Neuronal stem cell (in vitro differentiated cells): Measurements from ENCODE around the gene LRRTM4.

Experiments
- DNase-seq: peaks from one replicate; pipeline ENCODE4 v3.0.0-alpha.2; 2013; ENCODE audit warnings: low spot score
- H2AFZ ChIP-seq: one replicate; pipeline ENCODE4 v1.6.1; 2013; ENCODE audit warnings: mild to moderate bottlenecking, low read length, inconsistent platforms
- H2AK5ac ChIP-seq: 2 replicates; pipeline ENCODE4 v1.6.1; 2013; ENCODE audit warnings: low read depth, mild to moderate bottlenecking, inconsistent platforms, low read length, moderate library complexity, mixed read lengths
- H2BK120ac ChIP-seq: 2 replicates; pipeline ENCODE4 v1.6.1; 2013; ENCODE audit warnings: low read depth, mild to moderate bottlenecking, inconsistent platforms, low read length, moderate library complexity, mixed read lengths
- H2BK12ac ChIP-seq: one replicate; pipeline ENCODE4 v1.6.1; 2013; ENCODE audit warnings: low read length, inconsistent platforms
- H2BK15ac ChIP-seq: 2 replicates; pipeline ENCODE4 v1.6.1; 2013; ENCODE audit warnings: mild to moderate bottlenecking, low read length, inconsistent platforms, mixed read lengths
- H2BK5ac ChIP-seq: one replicate; pipeline ENCODE4 v1.6.1; 2013; ENCODE audit warnings: inconsistent platforms, mild to moderate bottlenecking, low read length, moderate library complexity
- H3K14ac ChIP-seq: one replicate; pipeline ENCODE4 v1.6.1; 2013; ENCODE audit warnings: low read length, inconsistent platforms
- H3K18ac ChIP-seq: 2 replicates; pipeline ENCODE4 v1.6.1; 2013; ENCODE audit warnings: low read length, inconsistent platforms
- H3K23ac ChIP-seq: 2 replicates; pipeline ENCODE4 v1.6.1; 2013; ENCODE audit warnings: low read depth, mild to moderate bottlenecking, mixed read lengths, low read length, inconsistent platforms; ENCODE audit not compliant: poor library complexity
- H3K27ac ChIP-seq: replicated peaks from 3 replicates; pipeline ENCODE4 v1.5.1; 2013; ENCODE audit warnings: low read length, inconsistent platforms
- H3K27me3 ChIP-seq, 3 experiments: 2 replicates each; pipeline ENCODE4 v1.6.1; 2013; ENCODE audit warnings: low read length in 3 of 3, mild to moderate bottlenecking in 2 of 3, inconsistent platforms in 1 of 3, low read depth in 1 of 3, mixed read lengths in 1 of 3, moderate library complexity in 1 of 3; ENCODE audit not compliant: control insufficient read depth in 3 of 3, insufficient read depth in 3 of 3
- H3K36me3 ChIP-seq, 2 donors: replicated peaks in 1 of 2; 2 replicates each; pipeline ENCODE4 v1.6.1; 2013; ENCODE audit warnings: low read length in 2 of 2; ENCODE audit not compliant: control insufficient read depth in 2 of 2, insufficient read depth in 2 of 2
- H3K4ac ChIP-seq: 2 replicates; pipeline ENCODE4 v1.6.1; 2013; ENCODE audit warnings: inconsistent platforms, mild to moderate bottlenecking, low read length, moderate library complexity
- H3K4me1 ChIP-seq, 2 donors: 1 replicate in 1 of 2; 2 replicates in 1 of 2; pipeline ENCODE4 v1.6.1; 2013; ENCODE audit warnings: low read length in 2 of 2, low read depth in 1 of 2; ENCODE audit not compliant: control insufficient read depth in 2 of 2, insufficient read depth in 1 of 2
- H3K4me2 ChIP-seq: one replicate; pipeline ENCODE4 v1.6.1; 2013; ENCODE audit warnings: mild to moderate bottlenecking, low read length, inconsistent platforms; ENCODE audit not compliant: insufficient read depth, poor library complexity, severe bottlenecking
- H3K4me3 ChIP-seq, 2 donors: 2 replicates each; pipeline ENCODE4 v1.5.1; 2013; ENCODE audit warnings: low read length in 2 of 2, mild to moderate bottlenecking in 2 of 2, inconsistent platforms in 1 of 2, moderate library complexity in 1 of 2
- H3K79me1 ChIP-seq: one replicate; pipeline ENCODE4 v1.6.1; 2013; ENCODE audit warnings: low read depth, mild to moderate bottlenecking, inconsistent platforms, low read length, moderate library complexity
- H3K9ac ChIP-seq: one replicate; pipeline ENCODE4 v1.6.1; 2013; ENCODE audit warnings: mild to moderate bottlenecking, low read depth, low read length, inconsistent platforms; ENCODE audit not compliant: poor library complexity
- H3K9me3 ChIP-seq, 2 donors: replicated peaks in 1 of 2; 2 replicates each; pipeline versions ENCODE3 to v1.6.1; 2013; ENCODE audit warnings: low read length in 2 of 2, mild to moderate bottlenecking in 2 of 2, inconsistent platforms in 1 of 2, low read depth in 1 of 2, mixed read lengths in 1 of 2, moderate library complexity in 1 of 2; ENCODE audit not compliant: control insufficient read depth in 2 of 2, insufficient read depth in 1 of 2
- H4K8ac ChIP-seq: one replicate; pipeline ENCODE4 v1.6.1; 2013; ENCODE audit warnings: low read depth, mild to moderate bottlenecking, inconsistent platforms, low read length, moderate library complexity
- H4K91ac ChIP-seq: one replicate; pipeline ENCODE4 v1.6.1; 2013; ENCODE audit warnings: low read length, low read depth, mild to moderate bottlenecking, inconsistent platforms; ENCODE audit not compliant: poor library complexity
- WGBS, 2 donors: extraction: QIAGEN DNeasy Blood & Tissue Kit; methylation state at CpG; one replicate each; pipeline ENCODE4 v1.1.7; 2013; ENCODE audit warnings: missing lambda C conversion rate in 2 of 2, mixed read lengths in 1 of 2; ENCODE audit not compliant: insufficient read length in 2 of 2, insufficient replicate concordance in 1 of 2; ENCODE audit errors: extremely low coverage in 2 of 2; 5-methylcytosine and 5-hydroxymethylcytosine counted together

LRRTM4 gene

GRCh38 chr2:77309725-77310124 is 212.5 kb downstream of the LRRTM4 start:
- H3K27me3 ChIP-seq: no peaks in the 10 kb centered on the region
- H2BK15ac ChIP-seq: no peak overlapping the region
- WGBS, 2 donors: no CpG with 5 or more reads among the region's 2 CpGs
- DNase-seq: no peak
- peaks cover 0 to 2% of the 10 kb centered on the region in 2 donors for H3K36me3 ChIP-seq
- no peak overlapping the region for H4K91ac ChIP-seq
- H3K27ac ChIP-seq: no peak overlapping the region
- no peak overlapping the region for H2AFZ ChIP-seq
- no peak overlapping the region for H3K14ac ChIP-seq
- H3K79me1 ChIP-seq: no peaks in the 10 kb centered on the region
- no peak overlapping the region for H3K4me2 ChIP-seq
- no peak overlapping the region for H3K23ac ChIP-seq
- H3K9me3 ChIP-seq: no peaks in the 10 kb centered on the region
- no peak overlapping the region for H3K4me3 ChIP-seq
- no peak overlapping the region for H3K18ac ChIP-seq
- H4K8ac ChIP-seq: no peak overlapping the region
- no peak overlapping the region for H2BK120ac ChIP-seq
- no peak overlapping the region for H3K9ac ChIP-seq
- H3K4ac ChIP-seq: no peak overlapping the region
- H2BK5ac ChIP-seq: no peak overlapping the region
- no peaks in the 10 kb centered on the region for H3K4me1 ChIP-seq
- H2BK12ac ChIP-seq: no peak overlapping the region
- H2AK5ac ChIP-seq: no peak overlapping the region

GRCh38 chr2:77301441-77301840 is 220.7 kb downstream of the LRRTM4 start:
- H3K4me1 ChIP-seq: no peaks in the 10 kb centered on the region
- H3K9ac ChIP-seq: no peak overlapping the region
- no peak overlapping the region for H3K27ac ChIP-seq
- no peak overlapping the region for H4K8ac ChIP-seq
- H3K9me3 ChIP-seq: no peaks in the 10 kb centered on the region
- no peak overlapping the region for H4K91ac ChIP-seq
- no peak overlapping the region for H2AFZ ChIP-seq
- no peak overlapping the region for H2BK120ac ChIP-seq
- no peaks in the 10 kb centered on the region for H3K36me3 ChIP-seq
- H3K27me3 ChIP-seq: no peaks in the 10 kb centered on the region
- no peaks in the 10 kb centered on the region for H3K79me1 ChIP-seq
- H2BK12ac ChIP-seq: no peak overlapping the region
- no peak overlapping the region for H2AK5ac ChIP-seq
- H2BK5ac ChIP-seq: no peak overlapping the region
- H3K18ac ChIP-seq: no peak overlapping the region
- no peak overlapping the region for H3K4ac ChIP-seq
- no peak overlapping the region for H3K23ac ChIP-seq
- H2BK15ac ChIP-seq: no peak overlapping the region
- H3K14ac ChIP-seq: no peak overlapping the region
- DNase-seq: no peak
- no peak overlapping the region for H3K4me2 ChIP-seq
- WGBS, 2 donors: no CpG with 5 or more reads among the region's 1 CpG
- no peak overlapping the region for H3K4me3 ChIP-seq

- Histone ChIP-seq H3K23ac (no peak overlapping the region), H3K4me2 (no peak overlapping the region), H3K14ac (no peak overlapping the region), H2BK15ac (no peak overlapping the region), H4K8ac (no peak overlapping the region), H3K36me3 (no peaks in the 10 kb centered on the region), H3K27me3 (no peaks in the 10 kb centered on the region), H3K9ac (no peak overlapping the region), H2AFZ (no peak overlapping the region), H3K4me3 (no peak overlapping the region), H2AK5ac (no peak overlapping the region), H2BK120ac (no peak overlapping the region), H3K27ac (no peak overlapping the region), H3K79me1 (no peaks in the 10 kb centered on the region), H4K91ac (no peak overlapping the region), H3K18ac (no peak overlapping the region), H3K9me3 (no peaks in the 10 kb centered on the region), H2BK12ac (no peak overlapping the region), H2BK5ac (no peak overlapping the region), H3K4ac (no peak overlapping the region), H3K4me1 (no peaks in the 10 kb centered on the region)
- no peak for DNase-seq
- WGBS, 2 donors: 100% methylated on average over 1 of the region's 5 CpGs; no CpG with 5 or more reads in 1 of the 2 donors
Measured at GRCh38 chr2:77296791-77297190, 225.4 kb downstream of the LRRTM4 start.

- Histone ChIP-seq H3K9ac (no peak overlapping the region), H3K4me1 (no peaks in the 10 kb centered on the region), H3K23ac (no peak overlapping the region), H2BK5ac (no peak overlapping the region), H2BK15ac (no peak overlapping the region), H3K27me3 (no peaks in the 10 kb centered on the region), H4K8ac (no peak overlapping the region), H2BK120ac (no peak overlapping the region), H3K4me2 (no peak overlapping the region), H3K18ac (no peak overlapping the region), H2AFZ (no peak overlapping the region), H3K36me3 (no peaks in the 10 kb centered on the region), H3K79me1 (no peaks in the 10 kb centered on the region), H3K14ac (no peak overlapping the region), H2BK12ac (no peak overlapping the region), H2AK5ac (no peak overlapping the region), H3K4me3 (no peak overlapping the region), H3K9me3 (no peaks in the 10 kb centered on the region), H3K27ac (no peak overlapping the region), H3K4ac (no peak overlapping the region), H4K91ac (no peak overlapping the region)
- WGBS, 2 donors: no CpG with 5 or more reads among the region's 2 CpGs
- no peak for DNase-seq
Measured at GRCh38 chr2:77294474-77294873, 227.7 kb downstream of the LRRTM4 start.
